SU-DHL-6 (cell line): ENCODE results near the gene LILRA2.

Source experiments
- H2AFZ ChIP-seq: fragments of 200-600 bp; sonication (generic); 2 replicates; pipeline ENCODE4 v1.6.1; 2014; ENCODE audit warnings: low read depth, mild to moderate bottlenecking, moderate library complexity, mixed read lengths, antibody characterized with exemption, low read length; ENCODE audit not compliant: severe bottlenecking
- H3F3A ChIP-seq: fragments of 200-600 bp; shearing (Covaris generic); 2 replicates; pipeline ENCODE4 v1.6.0; 2016; ENCODE audit warnings: antibody characterized with exemption, mild to moderate bottlenecking; ENCODE audit not compliant: insufficient read depth
- H3K27ac ChIP-seq: fragments of 200-600 bp; sonication (generic); 2 replicates; pipeline ENCODE4 v1.5.1; 2016; ENCODE audit warnings: low read depth, mild to moderate bottlenecking, low read length, moderate library complexity, mixed read lengths
- H3K27me3 ChIP-seq: fragments of 200-600 bp; sonication (generic), shearing (Covaris generic); 2 replicates; pipeline ENCODE4 v1.6.0; 2014; ENCODE audit warnings: mild to moderate bottlenecking, low read length
- H3K36me3 ChIP-seq: fragments of 200-600 bp; sonication (generic); 2 replicates; pipeline ENCODE4 v1.6.1; 2014; ENCODE audit warnings: mild to moderate bottlenecking, low read length, mixed read lengths
- H3K4me2 ChIP-seq: fragments of 300-600, 200-600 bp; shearing (Covaris generic), sonication (generic); 2 replicates; pipeline ENCODE4 v1.6.0; 2014; ENCODE audit warnings: low read length, low read depth, mild to moderate bottlenecking; ENCODE audit not compliant: poor library complexity, severe bottlenecking
- H3K4me3 ChIP-seq: fragments of 200-600 bp; sonication (generic); 2 replicates; pipeline ENCODE4 v1.5.1; 2014; ENCODE audit warnings: antibody characterized with exemption, low read length, mild to moderate bottlenecking, mixed read lengths; ENCODE audit not compliant: insufficient read depth, poor library complexity, severe bottlenecking
- H3K79me2 ChIP-seq: fragments of 200-600 bp; sonication (generic); 2 replicates; pipeline ENCODE4 v1.6.1; 2014; ENCODE audit warnings: mild to moderate bottlenecking, low read length, moderate library complexity; ENCODE audit not compliant: insufficient read depth
- H3K9ac ChIP-seq: fragments of 200-600 bp; sonication (generic); 2 replicates; pipeline ENCODE4 v1.7.0; 2014; ENCODE audit warnings: mild to moderate bottlenecking, low read length
- H3K9me2 ChIP-seq: fragments of 200-600 bp; sonication (generic); replicated peaks from 2 replicates; pipeline ENCODE4 v1.6.1; 2014; ENCODE audit warnings: low read length; ENCODE audit not compliant: insufficient read depth
- H3K9me3 ChIP-seq: fragments of 200-600 bp; sonication (generic); 2 replicates; pipeline ENCODE4 v1.6.1; 2014; ENCODE audit warnings: low read length, mixed read lengths; ENCODE audit not compliant: insufficient read depth
- H4K20me1 ChIP-seq: fragments of 200-600 bp; sonication (generic); 2 replicates; pipeline ENCODE4 v1.6.1; 2014; ENCODE audit warnings: low read depth, mild to moderate bottlenecking, antibody characterized with exemption, low read length, moderate library complexity, mixed read lengths
- EZH2phosphoT487 ChIP-seq: fragments of 200-600 bp; sonication (generic), shearing (Covaris generic); conservative IDR thresholded peaks from 2 replicates; pipeline ENCODE4 v1.6.1; 2018; ENCODE audit warnings: mild to moderate bottlenecking, antibody characterized with exemption, low read length, moderate library complexity, mixed read lengths
- TF ChIP-seq, protein P1 (sequence below): fragments of 200-600 bp; sonication (generic); IDR thresholded peaks from one replicate; pipeline ENCODE4 v1.5.1; 2017; ENCODE audit warnings: antibody characterized with exemption, mild to moderate bottlenecking, low read length, moderate library complexity; ENCODE audit not compliant: insufficient read depth, poor library complexity, severe bottlenecking

LILRA2 gene

DNA sequence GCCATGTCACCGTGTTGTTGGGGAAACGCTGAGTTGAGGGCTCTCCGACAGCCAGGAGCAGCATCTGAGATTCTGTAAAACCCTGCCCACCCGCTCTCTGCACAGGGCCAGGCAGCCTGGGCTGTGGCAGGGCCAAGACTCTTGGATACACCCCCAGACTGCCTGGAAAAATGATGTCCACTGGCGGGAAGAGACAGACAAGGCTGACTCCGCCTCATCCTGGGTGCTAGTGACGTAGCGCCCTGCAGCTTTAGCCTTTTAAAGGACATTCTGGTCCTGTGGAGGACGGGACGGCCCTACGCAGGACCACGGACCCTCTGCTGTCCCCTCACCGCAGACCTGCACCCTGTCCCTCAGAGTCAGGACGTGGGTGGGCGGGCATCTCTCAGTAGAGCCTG lies 20.7 kb upstream of the LILRA2 start:
- Histone ChIP-seq H3K9me3 (no peaks in the 10 kb centered on the region), H2AFZ (no peak overlapping the region), H3K27me3 (no peaks in the 10 kb centered on the region)

DNA sequence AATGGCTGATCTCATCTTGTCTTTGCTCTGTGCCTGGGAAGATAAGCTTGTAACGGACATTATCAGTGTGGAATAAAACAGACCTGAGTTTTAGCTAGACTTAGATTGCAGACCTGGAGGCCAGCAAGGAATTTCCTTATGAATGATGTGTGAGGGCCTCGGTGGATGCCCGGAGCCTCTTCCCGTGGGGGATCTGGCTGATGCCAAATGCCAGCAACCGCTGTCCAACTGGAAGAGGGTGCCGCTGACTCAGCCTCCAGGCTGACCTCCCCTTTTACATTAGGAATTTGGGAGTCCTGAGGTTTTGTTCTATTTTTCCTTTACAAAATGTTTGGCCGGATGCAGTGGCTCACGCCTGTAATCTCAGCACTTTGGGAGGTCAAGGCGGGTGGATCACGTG lies 19.6 kb upstream of the LILRA2 start:
- no peaks in the 10 kb centered on the region for H3K9me3 ChIP-seq

More for the DNA sequence above, 20.7 kb upstream of the LILRA2 start:
- Histone ChIP-seq H3F3A (no peaks in the 10 kb centered on the region), H3K4me2 (no peak overlapping the region), H4K20me1 (no peaks in the 10 kb centered on the region), H3K79me2 (no peaks in the 10 kb centered on the region), H3K36me3 (no peaks in the 10 kb centered on the region), H3K9me2 (no peaks in the 10 kb centered on the region), H3K27ac (no peak overlapping the region), H3K9ac (no peak overlapping the region), H3K4me3 (no peak overlapping the region)
- TF ChIP-seq EZH2phosphoT487 = no peak
- TF ChIP-seq, protein P1, sequence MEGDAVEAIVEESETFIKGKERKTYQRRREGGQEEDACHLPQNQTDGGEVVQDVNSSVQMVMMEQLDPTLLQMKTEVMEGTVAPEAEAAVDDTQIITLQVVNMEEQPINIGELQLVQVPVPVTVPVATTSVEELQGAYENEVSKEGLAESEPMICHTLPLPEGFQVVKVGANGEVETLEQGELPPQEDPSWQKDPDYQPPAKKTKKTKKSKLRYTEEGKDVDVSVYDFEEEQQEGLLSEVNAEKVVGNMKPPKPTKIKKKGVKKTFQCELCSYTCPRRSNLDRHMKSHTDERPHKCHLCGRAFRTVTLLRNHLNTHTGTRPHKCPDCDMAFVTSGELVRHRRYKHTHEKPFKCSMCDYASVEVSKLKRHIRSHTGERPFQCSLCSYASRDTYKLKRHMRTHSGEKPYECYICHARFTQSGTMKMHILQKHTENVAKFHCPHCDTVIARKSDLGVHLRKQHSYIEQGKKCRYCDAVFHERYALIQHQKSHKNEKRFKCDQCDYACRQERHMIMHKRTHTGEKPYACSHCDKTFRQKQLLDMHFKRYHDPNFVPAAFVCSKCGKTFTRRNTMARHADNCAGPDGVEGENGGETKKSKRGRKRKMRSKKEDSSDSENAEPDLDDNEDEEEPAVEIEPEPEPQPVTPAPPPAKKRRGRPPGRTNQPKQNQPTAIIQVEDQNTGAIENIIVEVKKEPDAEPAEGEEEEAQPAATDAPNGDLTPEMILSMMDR = no peak

DNA sequence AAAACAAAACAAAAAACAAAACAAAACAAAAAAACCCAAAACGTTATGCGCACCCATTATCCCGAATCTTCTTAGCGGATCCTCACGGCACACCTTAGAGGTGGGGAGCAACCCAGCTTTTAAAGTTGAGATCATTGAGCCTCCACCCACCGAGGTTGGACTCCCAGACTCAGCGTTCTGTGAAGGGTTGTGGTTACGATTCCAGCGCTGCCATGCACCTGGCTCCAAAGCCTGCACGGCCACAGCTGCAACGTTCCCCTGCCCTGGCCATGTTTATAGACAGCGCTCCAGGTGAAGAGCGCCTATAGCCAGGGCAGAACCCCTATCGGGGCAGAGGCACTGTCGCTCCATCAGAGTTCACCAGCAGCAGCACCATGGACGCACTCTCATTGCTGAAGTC lies 18.7 kb upstream of the LILRA2 start:
- no peaks in the 10 kb centered on the region for H3F3A ChIP-seq
- no peak overlapping the region for H2AFZ ChIP-seq
- TF ChIP-seq EZH2phosphoT487 = no peak
- TF ChIP-seq, protein P1 = no peak
- H3K27me3 ChIP-seq = no peaks in the 10 kb centered on the region
- H3K9ac ChIP-seq = no peak overlapping the region
- H3K36me3 ChIP-seq = no peaks in the 10 kb centered on the region
- no peaks in the 10 kb centered on the region for H3K9me3 ChIP-seq
- no peak overlapping the region for H3K4me2 ChIP-seq
- H4K20me1 ChIP-seq = no peaks in the 10 kb centered on the region
- H3K79me2 ChIP-seq = no peaks in the 10 kb centered on the region
- no peaks in the 10 kb centered on the region for H3K9me2 ChIP-seq
- no peak overlapping the region for H3K4me3 ChIP-seq
- H3K27ac ChIP-seq = no peak overlapping the region

More for the DNA sequence above, 19.6 kb upstream of the LILRA2 start:
- no peak overlapping the region for H3K4me2 ChIP-seq
- no peaks in the 10 kb centered on the region for H3K27me3 ChIP-seq
- H3K79me2 ChIP-seq = no peaks in the 10 kb centered on the region
- H3K27ac ChIP-seq = no peak overlapping the region
- no peak overlapping the region for H3K4me3 ChIP-seq
- no peaks in the 10 kb centered on the region for H3K9me2 ChIP-seq
- H3K36me3 ChIP-seq = no peaks in the 10 kb centered on the region
- no peaks in the 10 kb centered on the region for H4K20me1 ChIP-seq
- no peaks in the 10 kb centered on the region for H3F3A ChIP-seq
- no peak overlapping the region for H2AFZ ChIP-seq
- TF ChIP-seq, protein P1 = no peak
- TF ChIP-seq EZH2phosphoT487 = no peak
- no peak overlapping the region for H3K9ac ChIP-seq
